HG03442 (cell line): ENCODE measurements around the gene ACO2.
A peak's percentile ranks its signal among the peaks of the same experiment; 100 is the strongest.
"Not testable (repeated sequence)": the region's sequence is repeated elsewhere in the genome, so short reads cannot be mapped to it uniquely, and the experiment has no call there.

Experiments
- ATAC-seq: cut with Tn5 transposase; IDR thresholded peaks from one replicate; pipeline ENCODE4 v1.9.1; 2021; ENCODE audit warnings: mild to moderate bottlenecking, moderate library complexity; ENCODE audit not compliant: unreplicated experiment

The ACO2 gene

DNA sequence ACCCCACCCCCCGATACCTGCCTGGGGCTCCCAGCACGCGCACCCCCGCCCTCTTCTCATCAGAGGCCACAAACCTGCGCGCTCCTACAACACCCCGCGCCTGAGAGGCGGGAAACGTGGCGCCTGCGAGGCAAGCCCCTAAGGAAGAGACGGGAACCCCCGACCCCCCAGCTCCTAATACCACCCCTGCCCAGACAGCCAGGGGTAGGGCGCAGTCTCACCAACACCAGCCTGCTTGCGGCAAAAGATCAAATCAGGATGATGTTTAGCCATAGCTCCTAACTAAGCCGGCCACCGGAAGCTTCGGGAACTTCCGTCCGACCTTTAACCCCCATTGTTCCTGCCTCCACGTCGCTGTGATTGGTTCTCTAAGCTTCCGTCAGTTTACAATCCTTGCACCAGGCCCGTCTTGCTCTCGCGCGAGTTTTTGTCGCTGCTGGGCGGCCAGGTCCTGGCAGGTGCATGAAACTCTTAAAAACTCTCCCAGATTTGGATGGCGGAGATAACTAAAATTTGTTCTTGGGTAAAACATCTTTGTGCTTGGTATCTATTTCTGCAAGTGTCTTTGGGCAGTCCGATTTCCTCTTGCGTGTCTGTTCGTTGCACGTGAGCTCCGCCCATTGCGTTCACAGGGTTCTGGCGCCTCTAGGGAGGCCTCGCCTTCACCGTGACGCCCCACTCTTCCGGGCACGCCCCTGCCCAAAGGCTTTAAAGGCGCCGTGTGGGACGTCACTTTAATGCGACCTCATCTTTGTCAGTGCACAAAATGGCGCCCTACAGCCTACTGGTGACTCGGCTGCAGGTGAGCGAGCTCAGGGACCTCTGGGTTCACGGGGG, at the start of gene ACO2, which contains the start of gene PHF5A:
TSS of gene ACO2 (plus strand) at position 737 of the 837 bp plus-strand sequence. CDS start at position 767, 30 bp downstream.
TSS of gene PHF5A (minus strand) at position 312 of the 837 bp plus-strand sequence. CDS start at position 273, 39 bp downstream.
- peak; percentile 75 for ATAC-seq

DNA sequence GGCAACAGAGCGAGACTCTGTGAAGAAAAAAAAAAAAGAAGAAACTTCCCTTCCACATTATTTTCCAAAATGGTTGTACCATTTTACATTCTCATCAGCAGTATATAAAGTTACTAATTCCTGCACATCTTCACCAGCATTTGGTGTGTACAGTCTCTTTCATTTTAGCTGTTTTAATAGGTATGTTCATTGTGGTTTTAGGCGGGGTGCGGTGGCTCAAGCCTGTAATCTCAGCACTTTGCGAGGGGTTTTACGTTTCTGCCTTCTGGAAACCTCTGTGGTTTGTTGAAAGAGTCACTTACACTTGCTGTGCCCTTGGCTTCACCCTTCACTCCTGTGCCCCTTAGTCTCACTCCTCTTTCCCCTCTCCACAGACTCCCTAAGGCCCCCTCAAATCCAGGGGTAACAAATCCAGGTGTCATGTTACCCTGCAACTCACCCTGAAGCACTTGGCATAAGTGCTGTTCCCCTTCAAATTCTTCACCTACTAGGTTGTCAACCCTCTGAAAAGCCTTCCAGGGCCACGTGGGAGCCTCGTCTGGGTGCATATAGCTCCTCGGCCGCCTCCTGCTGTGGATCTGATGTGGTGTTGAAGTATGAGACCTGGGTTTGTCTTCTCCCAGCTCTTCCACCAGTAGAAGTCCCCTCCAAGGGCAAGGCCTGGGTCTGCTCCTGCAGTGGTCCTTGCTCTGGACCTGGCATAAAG, 43.1 kb upstream of the ACO2 start:
- ATAC-seq = no peak

DNA sequence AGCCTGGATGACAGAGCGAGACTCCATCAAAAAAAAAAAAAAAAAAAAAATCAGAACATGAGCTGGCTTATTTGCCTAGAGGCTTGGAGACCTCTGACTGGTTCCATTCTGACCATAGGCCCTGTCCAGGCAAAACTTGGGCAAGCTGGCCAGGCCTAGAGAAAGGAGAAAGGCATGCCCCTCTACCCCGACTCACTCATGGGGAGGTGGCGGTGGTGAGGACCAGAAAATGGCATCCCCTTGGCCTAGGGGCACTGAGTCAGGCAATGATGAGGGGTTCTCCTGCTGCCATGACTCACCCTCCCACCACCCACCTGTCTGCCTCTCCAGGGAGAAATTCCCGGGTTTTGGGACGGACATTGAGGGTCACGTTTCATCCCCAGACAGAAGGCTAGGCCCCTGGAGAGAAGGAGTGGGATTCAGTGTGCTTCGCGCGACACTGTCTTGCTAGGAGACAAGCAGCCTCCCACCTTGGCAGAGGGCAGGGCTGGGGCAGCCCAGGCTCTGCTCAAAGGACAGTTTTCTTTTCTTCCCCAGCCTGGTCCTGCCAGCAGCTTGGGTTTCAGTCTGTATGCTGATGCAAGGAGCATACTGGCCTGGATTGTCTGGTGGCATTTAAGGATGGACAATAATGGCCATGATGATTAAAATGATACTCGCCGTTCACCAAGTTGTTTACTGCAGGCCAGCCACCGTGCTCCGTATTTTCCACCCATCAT, 39.5 kb upstream of the ACO2 start:
- ATAC-seq = no peak

DNA sequence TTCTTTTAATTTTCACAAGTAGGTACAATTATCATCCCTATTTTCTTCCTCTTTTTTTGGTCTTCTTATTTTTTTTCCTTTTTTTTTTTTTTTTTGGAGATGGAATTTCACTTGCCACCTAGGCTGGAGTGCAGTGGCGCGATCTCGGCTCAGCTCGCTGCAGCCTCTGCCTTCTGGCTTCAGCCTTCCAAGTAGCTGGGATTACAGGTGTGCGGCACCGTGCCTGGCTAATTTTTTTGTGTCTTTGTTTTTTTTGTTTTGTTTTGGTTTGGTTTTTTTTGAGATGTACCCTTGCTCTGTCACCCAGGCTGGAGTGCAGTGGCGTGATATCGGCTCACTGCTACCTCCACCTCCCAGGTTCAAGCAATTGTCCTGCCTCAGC, 39.0 kb upstream of the ACO2 start:
- ATAC-seq = no peak

DNA sequence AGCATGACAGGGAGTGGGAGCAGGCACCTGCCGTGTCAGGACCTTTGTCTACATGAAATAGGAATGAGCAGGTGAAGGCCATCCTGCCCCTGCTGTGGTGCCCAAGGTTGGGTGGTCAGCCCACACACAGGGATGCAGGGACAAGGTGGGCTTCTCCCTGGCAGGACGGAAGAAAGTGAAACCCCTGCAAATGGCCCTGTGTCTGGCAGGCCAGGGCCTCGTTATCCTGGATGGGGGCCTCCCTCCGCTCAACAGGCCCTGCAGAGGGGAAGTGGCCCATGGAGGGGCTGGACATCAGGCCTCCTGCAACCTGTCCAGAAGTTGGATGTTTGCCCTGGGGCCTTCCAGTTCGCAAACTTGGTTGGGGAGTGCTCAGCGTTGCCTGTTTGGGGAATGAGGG, 37.3 kb upstream of the ACO2 start:
- ATAC-seq = no peak

DNA sequence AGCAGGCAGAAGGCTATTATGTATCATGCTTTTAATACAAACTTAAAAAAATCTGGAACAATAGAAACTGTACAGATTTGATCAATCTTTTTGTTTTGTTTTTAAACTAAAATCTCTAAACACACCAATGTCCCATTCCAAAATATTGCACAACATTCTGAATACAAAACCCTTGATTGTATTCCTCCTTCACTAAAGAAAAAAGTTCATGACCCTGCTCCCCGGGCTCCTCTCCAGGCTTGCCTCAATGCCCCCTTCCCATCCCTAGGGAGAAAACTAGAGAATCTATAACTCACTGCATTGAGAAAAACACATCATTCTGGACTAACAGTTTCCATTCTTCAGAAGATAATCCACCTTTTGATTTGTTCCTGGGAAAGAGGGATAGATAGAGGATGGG, 35.4 kb upstream of the ACO2 start:
- not testable (repeated sequence) for ATAC-seq

DNA sequence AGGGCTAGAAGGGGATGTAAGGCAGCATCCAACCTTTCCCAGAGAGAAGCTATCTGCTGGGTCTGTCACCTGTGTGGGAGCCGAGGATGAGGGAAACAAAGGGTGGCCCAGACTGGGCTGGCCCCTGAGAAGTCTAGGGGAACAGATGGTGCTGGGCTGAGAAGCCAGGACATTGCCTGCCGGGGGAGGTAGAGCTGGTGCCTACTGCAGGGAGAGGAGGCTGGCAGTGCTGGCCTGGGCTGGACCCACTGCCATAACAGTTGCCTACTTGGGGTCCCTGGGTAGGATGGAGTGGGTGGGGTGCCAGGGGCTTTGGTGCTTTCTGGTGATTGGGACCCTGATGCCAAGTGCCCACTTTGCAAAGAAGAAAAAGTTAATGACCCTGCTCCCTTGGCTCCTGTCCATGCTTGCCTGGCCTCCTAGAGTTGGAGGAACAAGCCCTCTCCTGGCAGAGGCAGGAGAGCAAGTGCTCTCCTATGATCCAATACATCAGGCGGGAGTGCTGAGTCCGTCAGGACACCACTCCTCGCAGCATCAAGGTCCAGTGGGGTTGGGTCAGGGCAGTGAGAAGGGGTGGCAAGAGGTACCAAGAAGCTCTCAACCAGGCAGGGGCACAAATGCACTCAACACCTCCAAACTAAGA, 34.4 kb upstream of the ACO2 start:
- ATAC-seq = not testable (repeated sequence)

DNA sequence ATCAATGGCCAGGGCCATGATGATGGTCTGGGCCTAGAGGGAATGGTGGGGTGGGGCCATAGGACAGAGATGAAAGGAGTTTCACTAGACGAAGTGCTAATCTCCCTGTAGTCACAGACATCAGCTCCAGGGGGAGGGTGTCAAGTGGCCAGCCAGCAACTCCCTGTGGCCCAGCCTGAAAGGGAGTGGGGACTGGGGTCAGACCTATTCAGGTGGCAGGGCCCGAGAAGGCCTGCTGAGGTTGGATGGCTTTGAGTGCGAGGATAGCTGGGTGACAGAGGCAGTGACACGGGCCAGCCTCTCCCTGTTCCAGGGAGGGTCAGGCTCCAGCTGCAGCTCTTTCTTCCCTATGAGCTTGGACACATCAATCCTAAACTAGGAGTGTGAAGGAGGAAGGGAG, 33.4 kb upstream of the ACO2 start:
- no peak for ATAC-seq

DNA sequence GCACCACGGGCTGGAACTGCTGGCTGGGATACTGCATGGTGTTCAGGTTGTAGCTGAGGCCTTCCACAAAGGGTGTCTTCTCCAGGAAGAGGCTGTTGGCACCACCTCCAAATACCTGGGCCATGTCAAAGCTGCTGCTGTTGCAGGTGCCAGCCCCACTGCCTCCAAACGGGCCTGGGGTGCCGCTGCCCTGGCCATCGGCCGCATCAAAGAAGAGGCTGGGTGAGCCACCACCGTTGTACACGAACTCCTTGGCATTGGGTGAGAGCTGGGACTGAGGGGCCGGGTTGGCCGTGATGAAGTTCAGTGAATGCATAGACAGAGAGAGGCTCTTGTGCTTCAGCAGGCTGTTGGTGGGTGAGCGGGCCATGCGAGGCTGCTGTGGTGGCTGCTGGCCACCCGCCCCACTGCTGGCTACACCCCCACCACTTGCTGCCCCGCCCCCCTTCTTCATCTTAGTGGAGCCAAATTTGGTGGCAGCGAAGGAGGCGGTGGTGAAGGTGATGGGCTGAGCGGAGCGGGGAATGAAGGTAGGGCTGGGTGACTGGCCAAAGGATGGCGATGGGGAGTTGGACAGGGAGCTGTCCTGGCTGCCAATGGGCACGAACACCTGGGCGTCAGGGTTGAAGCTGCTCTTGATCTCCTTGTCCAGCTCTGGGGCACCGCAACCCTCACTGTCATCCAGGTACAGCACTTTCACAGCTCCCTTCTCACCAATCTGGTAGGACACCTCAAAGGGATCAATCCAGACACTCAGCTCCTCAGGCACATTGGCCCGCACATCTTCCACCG, 32.4 kb upstream of the ACO2 start:
- no peak for ATAC-seq

DNA sequence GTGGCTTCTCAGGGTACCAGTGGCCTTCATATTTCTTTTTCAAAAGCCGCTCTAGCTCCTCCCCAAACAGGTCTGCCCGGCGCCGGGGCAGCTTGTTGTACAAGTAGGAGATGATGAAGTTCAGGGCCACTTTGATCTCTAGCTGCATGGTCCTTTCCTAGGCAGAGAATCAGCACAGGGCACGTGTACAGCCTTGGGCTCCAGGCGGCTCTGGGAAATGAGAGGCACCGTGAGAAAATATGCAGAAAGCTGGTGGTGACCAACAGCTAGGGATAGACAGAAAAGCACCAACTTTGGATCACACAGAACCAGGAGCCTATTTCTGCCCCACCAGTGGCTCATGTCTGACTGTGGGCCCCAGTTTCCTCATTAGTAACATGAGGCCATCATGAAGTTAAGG, 31.7 kb upstream of the ACO2 start:
- ATAC-seq = no peak

DNA sequence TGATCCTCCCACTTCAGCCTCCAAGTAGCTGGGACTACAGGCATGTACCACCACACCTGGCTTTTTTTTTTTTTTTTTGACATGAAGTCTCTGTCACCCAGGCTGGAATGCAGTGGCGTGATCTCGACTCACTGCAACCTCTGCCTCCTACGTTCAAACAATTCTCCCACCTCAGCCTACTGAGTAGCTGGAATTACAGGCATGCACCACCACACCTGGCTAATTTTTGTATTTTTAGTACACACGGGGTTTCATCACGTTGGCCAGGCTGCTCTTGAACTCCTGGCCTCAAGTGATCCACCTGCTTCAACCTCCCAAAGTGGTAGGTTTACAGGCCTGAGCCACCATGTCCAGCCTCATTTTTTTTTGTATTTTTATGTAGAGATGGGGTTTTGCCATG, 28.4 kb upstream of the ACO2 start:
- ATAC-seq = not testable (repeated sequence)

DNA sequence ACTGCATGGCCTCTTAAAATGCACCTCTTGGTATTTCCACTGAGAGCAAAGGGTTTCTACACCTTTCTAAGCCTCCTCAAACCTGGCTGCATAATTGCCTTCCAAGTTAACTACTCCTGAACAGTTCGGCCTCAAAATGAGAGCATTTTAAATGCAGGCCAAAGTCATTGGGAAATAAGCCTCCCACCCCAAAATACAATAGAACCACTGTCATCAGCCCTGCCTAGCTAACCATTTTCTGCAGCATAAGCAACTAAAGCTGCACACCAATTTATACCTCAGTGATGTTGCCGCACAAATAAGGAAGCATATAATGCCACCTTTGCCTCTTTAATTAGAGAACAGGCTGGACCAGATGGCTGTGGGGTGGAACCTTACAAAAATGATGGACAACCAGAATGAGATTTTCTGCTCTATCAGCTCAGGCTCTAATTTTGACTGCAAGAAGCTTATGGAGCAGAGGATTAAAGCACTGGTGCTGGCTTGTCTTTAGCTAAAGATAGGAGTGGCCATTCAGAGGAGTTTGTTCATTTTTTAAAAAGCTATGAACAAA, 26.6 kb upstream of the ACO2 start:
- no peak for ATAC-seq

DNA sequence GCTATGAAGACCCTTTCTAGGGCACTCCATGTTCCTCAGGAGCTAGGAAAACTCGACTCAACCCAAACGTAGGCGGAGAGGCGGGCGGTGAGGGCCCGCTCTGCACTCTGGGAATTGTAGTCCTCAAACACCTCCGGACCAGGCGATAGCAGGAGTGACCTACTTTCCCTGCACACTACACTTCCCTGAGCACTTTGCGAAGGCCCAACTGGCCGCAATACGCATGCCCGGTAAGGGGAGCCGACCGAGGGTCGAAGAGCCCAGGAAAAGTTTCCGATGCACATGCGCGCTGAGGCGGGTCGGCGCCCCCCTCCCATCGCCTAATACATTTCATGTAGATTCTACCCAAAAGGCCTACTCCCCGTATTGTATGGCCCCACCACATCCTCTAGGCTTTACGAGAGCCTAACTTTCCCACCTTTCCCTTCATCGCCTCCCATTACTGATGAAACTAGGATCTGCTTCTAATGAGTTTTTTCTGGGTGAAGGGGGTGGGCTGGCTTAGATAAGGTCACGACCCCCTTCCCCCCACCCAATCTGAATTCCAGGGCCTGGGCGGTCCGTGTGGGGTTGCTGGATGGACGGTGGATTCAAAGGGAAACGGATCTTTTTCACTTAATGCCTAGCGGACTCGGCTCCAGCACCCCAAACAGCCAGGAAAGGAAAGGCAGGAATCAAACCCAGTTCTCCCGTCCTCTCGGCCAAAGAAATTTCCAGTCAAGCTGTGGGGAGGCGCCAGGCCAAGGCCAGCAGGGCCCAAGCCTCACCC, 24.4 kb upstream of the ACO2 start:
- peak; percentile 53 for ATAC-seq

DNA sequence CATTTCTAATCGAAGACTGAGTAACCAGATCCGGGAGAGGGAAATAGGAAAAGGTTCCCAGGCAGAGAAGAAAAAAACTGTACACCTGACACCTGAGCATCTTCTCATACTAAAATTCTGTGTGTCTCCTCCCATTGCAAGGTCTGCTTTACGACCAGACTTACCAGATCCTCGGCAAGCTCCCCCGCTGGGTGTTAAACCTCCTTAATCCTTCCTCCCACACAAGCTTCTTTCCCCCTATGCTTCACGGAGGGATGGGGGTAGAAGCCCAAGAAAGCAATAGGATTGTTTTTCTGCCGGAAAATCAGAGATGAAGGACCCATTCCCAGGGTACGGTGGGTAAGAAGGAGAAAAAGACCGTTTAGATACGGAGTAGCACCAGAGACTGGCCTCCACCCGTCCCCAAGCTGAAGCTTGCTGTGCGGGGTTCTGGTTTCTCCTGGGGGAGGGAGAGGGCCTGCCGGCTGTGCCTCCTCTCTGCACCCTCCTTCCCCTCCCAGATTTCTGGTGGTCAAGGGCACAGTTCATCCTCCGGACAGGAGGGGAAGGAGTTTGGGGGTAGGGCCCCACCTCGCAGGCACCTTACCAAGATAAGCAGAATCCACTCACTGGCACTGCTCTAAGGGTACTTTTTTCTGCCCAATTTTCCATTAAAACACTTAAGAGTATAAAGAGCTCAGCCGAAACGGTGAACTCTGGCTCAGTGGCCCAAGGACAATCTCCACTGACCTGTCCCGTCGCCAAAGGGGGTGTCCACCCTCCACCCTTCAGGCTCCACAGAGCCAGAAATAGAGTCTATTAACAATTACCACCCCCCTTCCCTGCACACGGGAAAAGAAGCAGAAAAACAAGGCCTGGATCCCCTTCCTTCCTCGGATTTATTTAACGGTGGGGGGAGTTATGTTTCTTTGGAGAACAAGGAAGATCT, 23.5 kb upstream of the ACO2 start:
- no peak for ATAC-seq

DNA sequence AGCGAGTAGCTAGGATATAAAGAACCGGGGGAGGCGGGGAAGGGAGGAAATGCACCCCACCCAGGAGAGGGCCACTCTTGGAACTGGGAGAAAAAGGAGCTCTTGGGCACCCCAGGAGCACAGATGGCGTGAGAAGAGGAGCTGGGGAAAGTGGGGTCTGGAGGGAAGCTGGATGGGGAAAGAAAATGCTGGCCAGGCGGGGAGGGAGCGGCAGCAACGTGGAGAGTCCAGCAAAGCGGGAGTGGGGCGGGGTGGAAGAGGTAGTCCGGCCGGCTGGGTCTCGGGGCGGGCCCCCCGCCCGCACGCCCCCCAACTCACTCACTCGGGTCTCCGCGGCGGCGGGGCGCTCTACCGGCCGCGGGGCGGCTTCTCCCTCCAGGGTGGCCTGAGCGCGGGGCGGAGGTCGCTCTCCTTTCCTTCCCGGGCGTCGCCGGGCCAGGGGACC, 22.8 kb upstream of the ACO2 start:
- no peak for ATAC-seq

DNA sequence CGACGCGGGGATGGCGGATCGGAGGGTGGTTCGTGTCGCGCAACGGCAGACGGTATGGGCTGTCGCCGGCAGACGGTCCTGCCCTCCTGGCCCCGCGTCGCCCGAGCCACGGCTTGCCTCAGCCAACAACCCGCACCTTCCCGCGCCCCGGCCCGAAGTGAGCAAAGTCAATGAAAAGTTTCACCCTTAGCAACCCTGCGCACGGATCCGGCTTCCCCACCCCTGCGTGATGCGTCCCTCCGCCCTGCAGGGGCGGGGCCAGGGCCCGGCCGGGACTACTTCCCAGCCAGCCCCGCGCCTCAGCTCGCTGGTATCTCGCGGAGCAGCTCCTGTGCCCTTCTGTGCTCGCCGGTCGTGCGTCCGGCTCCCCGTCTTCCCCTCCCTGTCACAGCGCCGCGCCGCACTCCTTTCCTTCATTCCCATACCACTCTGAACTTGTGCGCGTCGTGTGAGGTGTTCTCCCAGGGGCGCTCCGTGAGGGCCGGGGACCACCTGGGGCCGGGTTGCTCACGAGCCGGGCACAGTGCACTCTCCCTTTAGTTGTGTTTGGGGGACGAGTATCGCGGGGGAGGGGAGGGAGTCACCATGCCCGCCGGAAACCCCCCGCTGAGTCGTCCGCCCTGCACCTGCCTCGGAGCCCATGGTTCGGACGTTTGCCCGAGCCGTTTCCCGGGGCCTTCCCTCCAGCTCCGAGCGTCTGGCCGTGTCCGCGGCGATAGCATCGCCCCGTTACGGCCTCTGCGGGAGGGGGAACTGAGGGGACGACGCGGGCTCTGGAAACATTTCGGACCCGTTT, 22.1 kb upstream of the ACO2 start, which contains the start of gene TOB2:
TSS of gene TOB2 (minus strand) at position 163 of the 796 bp plus-strand sequence. CDS start 9,456 bp downstream, outside the sequence.
- ATAC-seq = peak; percentile 37
